ENCODE results near the gene PNMA8B. TPM values are rescaled to one million over a fixed set of nuclear protein-coding genes. Genes with fewer than 3 reads are reported as not detected.
A peak's percentile ranks its signal among the peaks of the same experiment; 100 is the strongest.
"Not testable (repeated sequence)": the region's sequence is repeated elsewhere in the genome, so short reads cannot be mapped to it uniquely, and the experiment has no call there.

Gene PNMA8B
- total and polyA plus RNA-seq, 2 experiments from 2014 or later = 4.1 to 13.5 TPM

GRCh38 chr19:46533621-46534081, 38.0 kb upstream of the PNMA8B start:
- H3K4me3 ChIP-seq = no peak overlapping the region
- H3K36me3 ChIP-seq = no peaks in the 10 kb centered on the region
- no peaks in the 10 kb centered on the region for H3K9me3 ChIP-seq (ENCODE audit: low read depth)
- no peak for DNase-seq (ENCODE audit: low read depth in 1 of 2, low spot score in 1 of 2)
- TF ChIP-seq CTCF (IDR thresholded peaks at IDR 0.05; ENCODE audit: low read depth, low read length) = no peak
- H3K27me3 ChIP-seq = no peaks in the 10 kb centered on the region
- H3K4me1 ChIP-seq (ENCODE audit: low read depth) = no peaks in the 10 kb centered on the region
- H3K27ac ChIP-seq = no peak overlapping the region

- no peak for DNase-seq (ENCODE audit: low read depth in 1 of 2, low spot score in 1 of 2)
- H3K36me3 ChIP-seq = no peaks in the 10 kb centered on the region
- H3K27ac ChIP-seq = no peak overlapping the region
- H3K4me3 ChIP-seq = no peak overlapping the region
- H3K9me3 ChIP-seq (ENCODE audit: low read depth) = no peaks in the 10 kb centered on the region
- H3K4me1 ChIP-seq (ENCODE audit: low read depth) = no peaks in the 10 kb centered on the region
- H3K27me3 ChIP-seq = no peaks in the 10 kb centered on the region
- TF ChIP-seq CTCF (IDR thresholded peaks at IDR 0.05; ENCODE audit: low read depth, low read length) = no peak
These were observed 37.5 kb upstream of the PNMA8B start for GRCh38 chr19:46533078-46533620.

- H3K4me3 ChIP-seq = no peak overlapping the region
- no peaks in the 10 kb centered on the region for H3K4me1 ChIP-seq (ENCODE audit: low read depth)
- H3K36me3 ChIP-seq = no peaks in the 10 kb centered on the region
- DNase-seq (ENCODE audit: low read depth in 1 of 2, low spot score in 1 of 2) = no peak
- no peak overlapping the region for H3K27ac ChIP-seq
- no peaks in the 10 kb centered on the region for H3K27me3 ChIP-seq
- no peaks in the 10 kb centered on the region for H3K9me3 ChIP-seq (ENCODE audit: low read depth)
- no peak for TF ChIP-seq CTCF (IDR thresholded peaks at IDR 0.05; ENCODE audit: low read depth, low read length)
These were observed 35.0 kb upstream of the PNMA8B start for GRCh38 chr19:46530636-46531035.

- peak; percentile 66 to 77 for DNase-seq (ENCODE audit: low read depth in 1 of 2, low spot score in 1 of 2)
- Histone ChIP-seq H3K4me1 (ENCODE audit: low read depth) (no peaks in the 10 kb centered on the region), H3K27me3 (no peaks in the 10 kb centered on the region), H3K9me3 (ENCODE audit: low read depth) (no peaks in the 10 kb centered on the region), H3K36me3 (no peaks in the 10 kb centered on the region), H3K27ac (no peak overlapping the region), H3K4me3 (no peak overlapping the region)
- peak; percentile 95 for TF ChIP-seq CTCF (IDR thresholded peaks at IDR 0.05; ENCODE audit: low read depth, low read length)
These were observed 34.2 kb upstream of the PNMA8B start for GRCh38 chr19:46529622-46530451.

- H3K4me3 ChIP-seq = no peak overlapping the region
- H3K27ac ChIP-seq = no peak overlapping the region
- no peaks in the 10 kb centered on the region for H3K27me3 ChIP-seq
- H3K9me3 ChIP-seq (ENCODE audit: low read depth) = no peaks in the 10 kb centered on the region
- DNase-seq (ENCODE audit: low read depth in 1 of 2, low spot score in 1 of 2) = no peak
- H3K36me3 ChIP-seq = no peaks in the 10 kb centered on the region
- TF ChIP-seq CTCF (IDR thresholded peaks at IDR 0.05; ENCODE audit: low read depth, low read length) = no peak
- H3K4me1 ChIP-seq (ENCODE audit: low read depth) = no peaks in the 10 kb centered on the region
These were observed 33.2 kb upstream of the PNMA8B start for GRCh38 chr19:46528601-46529590.

GRCh38 chr19:46526801-46527200, 31.1 kb upstream of the PNMA8B start:
- not testable (repeated sequence) for H3K4me1 ChIP-seq (ENCODE audit: low read depth); H3K36me3 ChIP-seq; DNase-seq (ENCODE audit: low read depth in 1 of 2, low spot score in 1 of 2); H3K27me3 ChIP-seq; H3K27ac ChIP-seq; H3K4me3 ChIP-seq; H3K9me3 ChIP-seq (ENCODE audit: low read depth)

All from cardiac muscle cell (in vitro differentiated cells and primary cell).